Measurements from ENCODE around the gene DHH. TPM values are rescaled to one million over a fixed set of nuclear protein-coding genes. Genes with fewer than 3 reads are reported as not detected.

DHH gene
- total RNA-seq, 4 donors from 2014 or later, result 0.26 to 1.7 (median 1.5) TPM; not detected in 1

DNA sequence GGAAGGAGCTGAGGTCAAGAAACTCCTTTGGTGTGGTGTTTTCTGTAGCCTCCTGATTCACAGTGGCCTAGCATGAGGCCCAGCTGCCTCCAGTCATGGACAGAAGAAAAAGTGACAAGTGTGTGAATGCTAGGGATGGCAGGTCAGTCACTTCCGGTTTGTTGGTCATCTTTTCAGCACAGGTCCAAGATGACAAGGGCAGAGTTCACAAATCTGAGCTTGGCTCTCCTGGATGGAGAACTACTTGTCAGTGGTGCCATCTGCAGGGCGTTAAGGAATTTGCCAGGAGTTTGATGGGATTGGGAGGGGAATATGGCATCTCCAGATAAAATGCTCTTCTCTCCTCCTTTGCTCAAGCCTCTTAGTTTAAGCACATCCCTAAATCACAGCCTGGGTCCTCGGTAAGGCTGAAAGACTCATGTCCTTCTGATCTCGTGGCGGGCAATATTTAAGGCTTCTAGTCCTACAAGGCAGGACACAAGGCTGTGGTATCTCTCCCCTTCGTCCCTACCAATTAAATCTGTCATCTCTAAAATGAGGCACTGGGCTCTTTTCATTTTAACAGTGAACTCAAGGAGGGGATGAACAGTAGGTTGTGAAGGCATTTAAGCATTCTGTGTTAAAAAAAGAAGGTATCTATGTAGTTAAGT is 26.6 kb upstream of the DHH start:
- Histone ChIP-seq H3K4me1 (no peaks in the 10 kb centered on the region), H3K4me3 (no peak overlapping the region), H3K9me3 (no peaks in the 10 kb centered on the region), H3K36me3 (no peaks in the 10 kb centered on the region), H3K27me3 (no peaks in the 10 kb centered on the region), H3K27ac (no peak overlapping the region)
- TF ChIP-seq, protein P1, sequence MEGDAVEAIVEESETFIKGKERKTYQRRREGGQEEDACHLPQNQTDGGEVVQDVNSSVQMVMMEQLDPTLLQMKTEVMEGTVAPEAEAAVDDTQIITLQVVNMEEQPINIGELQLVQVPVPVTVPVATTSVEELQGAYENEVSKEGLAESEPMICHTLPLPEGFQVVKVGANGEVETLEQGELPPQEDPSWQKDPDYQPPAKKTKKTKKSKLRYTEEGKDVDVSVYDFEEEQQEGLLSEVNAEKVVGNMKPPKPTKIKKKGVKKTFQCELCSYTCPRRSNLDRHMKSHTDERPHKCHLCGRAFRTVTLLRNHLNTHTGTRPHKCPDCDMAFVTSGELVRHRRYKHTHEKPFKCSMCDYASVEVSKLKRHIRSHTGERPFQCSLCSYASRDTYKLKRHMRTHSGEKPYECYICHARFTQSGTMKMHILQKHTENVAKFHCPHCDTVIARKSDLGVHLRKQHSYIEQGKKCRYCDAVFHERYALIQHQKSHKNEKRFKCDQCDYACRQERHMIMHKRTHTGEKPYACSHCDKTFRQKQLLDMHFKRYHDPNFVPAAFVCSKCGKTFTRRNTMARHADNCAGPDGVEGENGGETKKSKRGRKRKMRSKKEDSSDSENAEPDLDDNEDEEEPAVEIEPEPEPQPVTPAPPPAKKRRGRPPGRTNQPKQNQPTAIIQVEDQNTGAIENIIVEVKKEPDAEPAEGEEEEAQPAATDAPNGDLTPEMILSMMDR (IDR thresholded peaks at IDR 0.05), result peak; percentile 38 to 74 (median 65)
- TF ChIP-seq POLR2A (IDR thresholded peaks at IDR 0.05), result no peak
- intact Hi-C loops (cut with DNase I; ENCODE audit: low total_unique reads), result loop anchor here (10.0 kb wide), 1 partner anchor 56 kb away; the partner anchor contains the start of genes KMT2D and RHEBL1
- DNase-seq, result peak in 1 of 2 donors; percentile 47

DNA sequence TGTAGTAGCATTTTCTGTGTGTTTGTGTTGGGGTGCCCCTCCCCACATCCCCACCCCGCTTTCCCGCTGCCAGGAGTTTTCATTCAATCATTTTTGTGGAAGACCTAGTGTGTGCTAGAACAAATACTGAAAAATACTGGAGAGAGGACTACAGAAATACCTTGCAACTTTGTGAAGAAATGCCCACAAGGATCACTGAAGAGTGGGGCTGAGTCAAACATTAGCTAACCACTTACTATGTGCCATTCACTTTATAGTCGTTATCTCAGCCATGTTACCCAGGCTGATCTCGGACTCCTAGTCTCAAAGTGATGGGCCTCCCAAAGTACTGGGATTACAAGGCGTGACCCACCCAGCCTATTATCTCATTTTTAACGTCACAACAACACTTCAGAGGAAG is 16.6 kb upstream of the DHH start:
- no peak for DNase-seq
- Histone ChIP-seq H3K9me3 (no peaks in the 10 kb centered on the region), H3K27me3 (no peaks in the 10 kb centered on the region), H3K4me1 (peaks cover 14 to 15% of the 10 kb centered on the region in 2 donors), H3K4me3 (peak overlapping the region; percentile 31 to 90), H3K27ac (peak overlapping the region; percentile 94 to 96), H3K36me3 (no peaks in the 10 kb centered on the region)
- TF ChIP-seq, protein P1 (IDR thresholded peaks at IDR 0.05), result no peak
- no peak for TF ChIP-seq POLR2A (IDR thresholded peaks at IDR 0.05)
- intact Hi-C loops (cut with DNase I; ENCODE audit: low total_unique reads), result no loop called here

- peak within 1 kb of the TSS; percentile 79 to 90 for H3K4me3 ChIP-seq
- DNase-seq, result peak; percentile 97 to 99
- no peaks in the 10 kb centered on the region for H3K27me3 ChIP-seq
- peak; percentile 81 to 98 for TF ChIP-seq POLR2A (IDR thresholded peaks at IDR 0.05)
- TF ChIP-seq, protein P1 (IDR thresholded peaks at IDR 0.05), result peak; percentile 30 to 81 (median 62)
- peaks cover 14 to 15% of the 10 kb centered on the region in 2 donors for H3K4me1 ChIP-seq
- peak within 1 kb of the TSS; percentile 94 to 96 for H3K27ac ChIP-seq
- intact Hi-C loops (cut with DNase I; ENCODE audit: low total_unique reads), result no loop called here
- no peaks in the 10 kb centered on the region for H3K36me3 ChIP-seq
- H3K9me3 ChIP-seq, result no peaks in the 10 kb centered on the region
Observed at GRCh38 chr12:49110464-49111155, 16.0 kb upstream of the DHH start, which contains the start of gene LMBR1L. TSS of gene LMBR1L (minus strand) at chr12:49110847. CDS start at chr12:49110555, 292 bp downstream.

- DNase-seq, result peak; percentile 27 to 41
- TF ChIP-seq, protein P1 (IDR thresholded peaks at IDR 0.05), result no peak
- no peaks in the 10 kb centered on the region for H3K36me3 ChIP-seq
- peak overlapping the region; percentile 79 to 90 for H3K4me3 ChIP-seq
- intact Hi-C loops (cut with DNase I; ENCODE audit: low total_unique reads), result no loop called here
- no peaks in the 10 kb centered on the region for H3K27me3 ChIP-seq
- no peaks in the 10 kb centered on the region for H3K9me3 ChIP-seq
- peaks cover 14 to 15% of the 10 kb centered on the region in 2 donors for H3K4me1 ChIP-seq
- H3K27ac ChIP-seq, result peak overlapping the region; percentile 94 to 96
Observed at GRCh38 chr12:49109641-49110463, 15.3 kb upstream of the DHH start.
